GM12875 (cell line): ENCODE data around the gene ZBED1.

Experiments
- H3K4me3 ChIP-seq: one replicate; pipeline ENCODE4 v1.5.1; 2011; ENCODE audit warnings: low read depth, low read length, control low read depth
- TF ChIP-seq, protein P1 (sequence below): IDR thresholded peaks from 2 replicates; pipeline ENCODE4 v1.5.1; 2011; ENCODE audit warnings: low read depth, mild to moderate bottlenecking, control low read depth, inconsistent platforms, low read length, moderate library complexity, borderline replicate concordance; ENCODE audit not compliant: insufficient read depth

The ZBED1 gene

DNA sequence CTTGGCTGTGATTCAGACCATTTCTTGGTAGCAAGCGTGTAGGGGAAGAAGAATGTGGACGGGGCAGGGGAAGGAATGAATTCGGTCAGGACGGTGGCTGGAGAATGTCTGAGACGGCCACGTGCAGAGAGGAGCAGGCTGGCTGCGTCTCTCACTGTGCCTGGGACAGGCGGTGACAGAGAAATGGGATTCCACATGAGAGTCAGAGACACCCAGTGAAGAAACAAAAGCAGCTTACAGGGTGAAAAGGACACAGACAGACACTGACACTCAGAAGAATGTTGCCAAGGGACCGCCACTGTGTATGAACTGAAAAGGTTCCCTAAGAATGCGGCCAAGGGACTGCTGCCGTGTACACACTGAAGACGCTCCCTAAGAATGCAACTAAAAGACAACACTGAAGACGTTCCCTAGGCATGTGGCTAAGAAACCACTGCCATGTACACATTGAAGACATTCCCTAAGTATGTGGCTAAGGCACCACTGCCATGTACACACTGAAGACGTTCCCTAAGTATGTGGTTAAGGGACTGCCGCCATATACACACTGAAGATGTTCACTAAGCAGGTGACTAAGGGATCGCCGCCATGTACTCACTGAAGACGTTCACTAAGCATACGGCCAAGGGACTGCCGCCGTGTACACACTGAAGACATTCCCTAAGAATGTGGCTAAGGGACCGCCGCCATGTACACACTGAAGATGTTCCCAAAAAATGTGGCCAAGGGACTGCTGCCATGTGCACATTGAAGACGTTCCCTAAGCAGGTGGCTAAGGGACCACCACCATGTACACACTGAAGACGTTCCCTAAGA, 49.1 kb downstream of the ZBED1 start:
- no peak overlapping the region for H3K4me3 ChIP-seq
- TF ChIP-seq, protein P1, sequence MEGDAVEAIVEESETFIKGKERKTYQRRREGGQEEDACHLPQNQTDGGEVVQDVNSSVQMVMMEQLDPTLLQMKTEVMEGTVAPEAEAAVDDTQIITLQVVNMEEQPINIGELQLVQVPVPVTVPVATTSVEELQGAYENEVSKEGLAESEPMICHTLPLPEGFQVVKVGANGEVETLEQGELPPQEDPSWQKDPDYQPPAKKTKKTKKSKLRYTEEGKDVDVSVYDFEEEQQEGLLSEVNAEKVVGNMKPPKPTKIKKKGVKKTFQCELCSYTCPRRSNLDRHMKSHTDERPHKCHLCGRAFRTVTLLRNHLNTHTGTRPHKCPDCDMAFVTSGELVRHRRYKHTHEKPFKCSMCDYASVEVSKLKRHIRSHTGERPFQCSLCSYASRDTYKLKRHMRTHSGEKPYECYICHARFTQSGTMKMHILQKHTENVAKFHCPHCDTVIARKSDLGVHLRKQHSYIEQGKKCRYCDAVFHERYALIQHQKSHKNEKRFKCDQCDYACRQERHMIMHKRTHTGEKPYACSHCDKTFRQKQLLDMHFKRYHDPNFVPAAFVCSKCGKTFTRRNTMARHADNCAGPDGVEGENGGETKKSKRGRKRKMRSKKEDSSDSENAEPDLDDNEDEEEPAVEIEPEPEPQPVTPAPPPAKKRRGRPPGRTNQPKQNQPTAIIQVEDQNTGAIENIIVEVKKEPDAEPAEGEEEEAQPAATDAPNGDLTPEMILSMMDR: no peak

DNA sequence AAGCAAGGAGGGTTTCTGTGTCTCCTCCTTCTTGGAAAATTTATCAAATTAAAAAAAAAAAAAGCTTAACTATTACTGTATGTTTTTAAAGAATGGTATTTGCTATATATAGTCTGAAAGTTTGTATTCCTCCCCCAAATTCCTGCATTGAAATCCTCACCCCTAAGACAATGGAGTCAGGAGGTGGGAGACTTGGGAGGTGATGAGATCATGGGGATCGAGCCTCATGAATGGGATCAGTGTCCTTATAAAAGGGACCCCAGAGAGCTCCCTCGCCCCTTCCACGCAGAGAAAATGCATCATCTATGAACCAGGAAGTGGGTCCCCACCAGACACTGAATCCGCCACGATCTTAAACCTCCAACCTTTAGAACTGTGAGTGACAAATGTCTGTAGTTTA, 50.1 kb downstream of the ZBED1 start:
- H3K4me3 ChIP-seq: no peak overlapping the region
- TF ChIP-seq, protein P1: no peak

DNA sequence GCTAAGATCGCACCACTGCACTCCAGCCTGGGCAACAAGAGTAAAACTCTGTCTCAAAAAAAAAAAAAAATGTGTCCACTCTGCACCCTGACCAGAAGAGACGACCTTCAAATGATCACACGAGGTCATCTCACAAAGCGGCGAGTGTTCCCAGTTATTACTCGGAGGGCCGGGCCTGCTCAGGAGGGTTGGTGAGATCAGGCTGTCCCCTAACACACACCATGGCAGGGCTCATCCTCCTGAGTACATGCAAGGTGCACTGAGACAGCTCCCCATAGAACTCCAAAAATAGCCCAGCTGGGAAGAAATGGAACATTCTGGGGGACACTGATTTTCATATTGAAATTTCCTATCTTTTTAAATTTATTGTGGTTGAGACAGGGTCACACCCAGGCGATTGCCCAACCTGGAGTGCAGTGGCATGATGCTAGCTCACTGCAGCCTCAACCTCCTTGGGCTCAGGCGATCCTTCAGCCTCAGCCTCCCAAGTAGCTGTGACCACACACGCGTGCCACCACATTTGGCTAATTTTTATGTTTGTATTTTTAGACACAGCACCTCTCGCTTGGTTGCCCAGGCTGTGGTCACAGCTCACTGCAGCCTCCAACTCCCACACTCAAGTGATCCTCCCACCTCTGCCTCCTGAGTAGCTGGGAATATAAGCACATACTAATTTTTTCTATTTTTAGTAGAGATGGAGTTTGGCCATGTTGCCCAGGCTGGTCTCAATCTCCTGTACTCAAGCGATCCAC, 51.5 kb downstream of the ZBED1 start:
- H3K4me3 ChIP-seq: no peak overlapping the region
- TF ChIP-seq, protein P1: no peak

DNA sequence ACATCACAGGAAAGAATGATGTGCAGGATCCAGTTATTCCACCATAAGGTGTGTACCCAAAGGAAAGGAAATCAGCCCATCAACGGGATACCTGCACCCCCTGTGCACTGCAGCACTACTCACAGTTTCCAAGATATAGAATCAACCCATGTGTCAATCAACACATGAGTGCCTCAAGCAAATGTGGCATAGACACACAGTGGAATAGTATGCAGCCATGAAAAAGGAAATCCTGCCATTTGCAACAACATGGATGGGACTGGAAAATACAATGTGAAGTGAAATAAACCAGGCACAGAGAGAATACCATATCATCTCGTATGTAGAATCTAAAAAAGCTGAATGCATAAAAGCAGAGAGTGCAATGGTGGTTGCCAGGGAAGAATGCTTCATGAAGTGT, 53.3 kb downstream of the ZBED1 start:
- TF ChIP-seq, protein P1: no peak
- H3K4me3 ChIP-seq: no peak overlapping the region

DNA sequence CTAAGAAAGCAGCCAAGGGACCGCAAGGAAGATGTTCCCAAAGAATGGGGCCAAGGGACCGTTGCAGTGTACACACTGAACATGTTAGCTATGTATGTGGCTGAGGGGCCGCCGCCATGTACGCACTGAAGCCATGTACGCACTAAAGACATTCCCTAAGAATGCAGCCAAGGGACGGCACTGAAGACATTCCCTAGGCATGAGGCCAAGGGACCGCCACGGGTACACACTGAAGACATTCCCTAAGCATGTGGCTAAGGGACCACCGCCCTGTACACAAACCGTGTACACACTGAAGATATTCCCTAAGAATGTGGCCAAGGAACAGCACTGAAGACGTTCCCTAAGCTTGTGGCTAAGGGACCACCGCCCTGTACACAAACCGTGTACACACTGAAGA, 54.0 kb downstream of the ZBED1 start:
- TF ChIP-seq, protein P1: no peak
- no peak overlapping the region for H3K4me3 ChIP-seq

DNA sequence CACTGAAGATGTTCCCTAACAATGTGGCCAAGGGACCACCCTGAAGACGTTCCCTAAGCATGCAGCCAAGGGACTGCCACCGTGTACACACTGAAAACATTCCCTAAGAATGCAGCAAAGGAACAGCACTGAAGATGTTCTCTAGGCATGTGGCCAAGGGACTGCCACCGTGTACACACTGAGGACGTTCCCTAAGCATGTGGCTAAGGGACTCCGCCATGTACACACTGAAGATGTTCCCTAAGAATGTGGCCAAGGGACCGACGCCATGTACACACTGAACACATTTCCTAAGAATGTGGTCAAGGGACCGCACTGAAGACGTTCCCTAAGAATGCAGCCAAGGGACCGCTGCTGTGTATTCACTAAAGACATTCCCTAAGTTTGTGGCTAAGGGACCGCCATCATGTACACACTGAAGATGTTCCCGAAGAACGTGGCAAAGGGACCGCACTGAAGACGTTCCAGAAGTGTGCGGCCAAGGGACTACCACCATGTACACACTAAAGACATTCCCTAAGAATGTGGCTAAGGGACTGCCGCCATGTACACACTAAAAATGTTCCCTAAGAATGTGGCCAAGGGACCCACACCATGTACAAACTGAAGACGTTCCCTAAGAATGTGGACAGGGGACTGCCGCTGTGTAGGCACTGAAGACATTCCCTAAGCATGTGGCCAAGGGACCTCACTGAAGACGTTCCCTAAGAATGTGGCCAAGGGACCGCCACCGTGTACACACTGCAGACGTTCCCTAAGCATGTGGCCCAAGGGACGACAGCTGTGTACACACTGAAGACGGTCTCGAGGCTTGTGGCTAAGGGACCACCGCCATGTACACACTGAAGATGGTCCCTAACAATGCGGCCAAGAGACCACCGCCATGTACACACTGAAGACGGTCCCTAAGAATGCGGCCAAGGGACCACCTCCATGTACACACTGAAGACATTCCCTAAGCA, 54.8 kb downstream of the ZBED1 start:
- TF ChIP-seq, protein P1: no peak
- H3K4me3 ChIP-seq: no peak overlapping the region
